ENCODE results near the gene MPG. TPM values are rescaled to one million over a fixed set of nuclear protein-coding genes. Genes with fewer than 3 reads are reported as not detected.

Gene MPG
- total RNA-seq, 1 donor from 2014 or later: 42.0 TPM

DNA sequence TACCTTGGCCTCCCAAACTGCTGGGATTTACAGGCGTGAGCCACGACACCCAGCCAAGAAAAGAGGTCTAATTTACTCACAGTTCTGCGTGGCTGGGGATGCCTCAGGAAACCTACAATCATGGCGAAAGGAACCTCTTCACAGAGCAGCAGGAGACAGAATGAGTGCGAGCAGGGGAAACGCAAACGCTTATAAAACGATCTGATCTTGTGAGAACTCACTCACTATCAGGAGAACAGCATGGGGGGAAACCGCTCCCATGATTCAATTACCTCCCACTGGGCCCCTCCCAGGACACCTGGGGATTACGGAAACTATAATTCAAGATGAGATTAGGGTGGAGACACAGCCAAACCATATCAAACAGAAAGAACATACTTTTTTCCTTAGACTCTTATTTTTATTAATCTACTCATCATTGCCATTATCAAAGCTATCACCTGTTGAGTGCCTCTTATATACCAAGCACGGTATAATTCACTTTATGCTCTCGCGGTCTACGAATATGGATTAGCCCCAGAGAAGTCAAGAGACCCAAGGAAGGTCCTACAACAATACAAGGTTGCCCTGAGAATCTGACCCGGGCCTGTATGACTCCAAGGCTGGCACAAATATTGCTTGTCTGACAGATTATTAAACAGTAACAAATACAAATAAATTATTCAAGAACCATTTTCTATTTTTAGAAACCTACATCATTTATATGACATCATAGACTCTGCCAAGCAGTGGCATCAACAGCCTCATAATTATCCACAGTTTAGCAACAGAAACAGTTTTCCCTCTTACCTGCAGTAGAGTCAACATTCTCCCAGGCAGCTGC lies 27.0 kb upstream of the MPG start:
- DNase-seq: no peak

DNA sequence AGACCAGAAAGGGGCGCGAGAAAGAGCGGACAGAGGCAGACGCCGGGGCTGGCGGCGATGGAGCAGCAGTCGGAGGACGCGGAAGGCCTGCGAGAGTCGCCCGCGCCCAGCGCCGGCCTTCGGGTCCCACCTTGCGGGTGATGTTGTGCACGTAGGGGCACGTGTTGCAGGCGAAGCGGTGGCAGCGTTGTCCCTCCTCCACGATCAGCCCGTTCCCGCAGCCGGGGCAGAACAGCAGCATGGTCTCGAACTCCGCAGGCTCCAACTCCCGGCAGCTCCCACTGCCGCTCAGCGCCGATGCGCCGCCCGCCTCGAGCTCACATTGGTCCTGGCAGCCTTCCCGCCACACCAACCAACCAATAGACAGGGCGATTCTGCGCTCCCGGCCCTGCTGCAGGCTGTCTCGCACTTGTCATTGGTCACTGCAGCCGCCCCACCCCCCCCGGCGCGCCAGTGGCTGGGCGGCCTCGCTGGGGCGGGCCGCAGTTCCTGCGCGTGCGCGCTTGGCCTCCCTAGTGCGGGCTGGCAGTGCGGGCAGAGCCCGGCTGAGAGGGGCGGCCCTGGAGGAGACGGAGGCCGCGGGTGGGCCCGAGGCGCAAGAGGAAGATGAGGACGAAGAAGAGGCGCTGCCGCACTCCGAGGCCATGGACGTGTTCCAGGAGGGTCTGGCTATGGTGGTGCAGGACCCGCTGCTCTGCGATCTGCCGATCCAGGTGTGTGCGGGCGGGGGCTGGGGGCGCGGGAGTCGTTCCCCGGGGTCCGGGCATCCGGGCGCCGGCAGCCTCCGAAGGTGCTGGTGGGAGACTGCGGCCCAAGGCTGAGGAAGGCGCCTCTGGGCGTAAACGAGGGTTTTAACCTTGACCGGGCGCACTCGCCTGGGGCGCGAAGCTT lies 24.4 kb upstream of the MPG start, which contains the start of the genes POLR3K and SNRNP25:
Gene POLR3K, minus strand, starts transcription at position 263 of the 891 bp plus-strand sequence. Its CDS starts 22 bp downstream, at position 241.
Gene SNRNP25, plus strand, starts transcription at position 483 of the 891 bp plus-strand sequence. Its CDS starts 189 bp downstream, at position 672.
- DNase-seq: peak; percentile 99

DNA sequence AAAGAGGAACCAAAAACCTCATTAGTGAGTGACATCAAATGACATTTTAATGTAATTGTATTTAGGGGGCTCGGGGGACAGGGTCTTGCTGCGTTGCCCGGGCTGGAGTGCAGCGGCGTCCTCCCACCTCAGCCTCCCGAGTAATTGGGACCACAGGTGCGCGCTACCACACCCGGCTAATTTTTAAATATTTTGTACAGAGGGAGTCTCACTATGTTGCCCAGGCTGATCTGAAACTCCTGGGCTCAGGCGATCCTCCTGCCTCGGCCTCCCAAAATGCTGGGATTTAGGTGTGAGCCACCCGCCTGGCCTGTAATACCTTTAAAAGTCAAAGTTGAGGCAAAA lies 23.8 kb upstream of the MPG start:
- no peak for DNase-seq

- no peak for DNase-seq
These were observed 22.4 kb upstream of the MPG start for GRCh38 chr16:55571-56136.

DNA sequence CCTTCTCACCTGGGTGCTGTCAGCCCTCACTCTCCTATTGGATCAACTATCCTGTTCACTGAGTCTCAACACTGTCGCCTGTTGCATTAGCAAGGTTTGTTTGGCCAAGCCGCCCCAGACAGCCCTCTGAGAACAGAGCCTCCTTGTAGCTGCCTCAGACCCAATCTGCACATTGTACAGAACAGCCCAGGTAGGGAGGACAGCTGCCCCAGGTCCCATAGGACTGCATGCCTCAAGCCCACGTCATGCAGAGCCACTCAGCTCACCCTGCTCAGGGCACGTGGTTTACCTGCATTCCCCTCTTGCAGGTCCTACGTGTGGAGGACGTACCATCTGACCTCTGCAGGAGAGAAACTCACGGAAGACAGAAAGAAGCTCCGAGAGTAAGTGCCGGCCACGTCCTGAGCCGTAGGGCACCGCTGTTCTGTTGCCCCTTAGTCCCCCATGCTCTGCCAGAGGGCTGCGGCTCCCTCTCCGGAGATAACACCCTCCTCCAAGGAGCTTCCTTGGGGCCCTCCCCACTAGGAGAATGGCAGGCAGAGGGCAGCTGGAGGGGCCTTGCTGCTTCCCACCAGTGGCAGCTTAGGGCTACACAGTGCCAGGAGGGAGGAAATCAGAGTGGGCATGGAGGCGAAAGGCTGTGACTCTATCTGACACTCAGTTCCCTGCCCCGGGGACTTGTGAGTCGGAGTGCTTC lies 21.6 kb upstream of the MPG start:
- DNase-seq: no peak

DNA sequence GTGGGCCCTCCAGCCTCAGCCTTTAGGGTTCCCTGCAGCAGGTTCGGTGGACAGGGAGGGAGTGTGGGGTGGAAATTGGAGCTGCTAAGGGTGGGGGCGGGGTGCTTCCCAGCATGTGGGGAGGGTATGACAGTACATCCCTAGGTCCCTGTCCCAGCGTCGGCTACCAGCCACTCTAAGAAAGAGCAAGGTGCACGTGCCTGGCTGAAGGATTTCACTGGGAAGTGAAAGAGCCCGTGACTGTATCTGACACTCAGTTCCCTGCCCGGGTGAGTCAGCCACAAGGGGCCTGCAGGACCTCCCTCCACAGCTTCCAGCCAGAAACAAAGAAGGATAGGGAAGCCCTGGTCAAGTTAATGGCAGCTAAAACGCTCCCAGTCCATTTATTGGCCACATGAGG lies 20.3 kb upstream of the MPG start:
- no peak for DNase-seq

DNA sequence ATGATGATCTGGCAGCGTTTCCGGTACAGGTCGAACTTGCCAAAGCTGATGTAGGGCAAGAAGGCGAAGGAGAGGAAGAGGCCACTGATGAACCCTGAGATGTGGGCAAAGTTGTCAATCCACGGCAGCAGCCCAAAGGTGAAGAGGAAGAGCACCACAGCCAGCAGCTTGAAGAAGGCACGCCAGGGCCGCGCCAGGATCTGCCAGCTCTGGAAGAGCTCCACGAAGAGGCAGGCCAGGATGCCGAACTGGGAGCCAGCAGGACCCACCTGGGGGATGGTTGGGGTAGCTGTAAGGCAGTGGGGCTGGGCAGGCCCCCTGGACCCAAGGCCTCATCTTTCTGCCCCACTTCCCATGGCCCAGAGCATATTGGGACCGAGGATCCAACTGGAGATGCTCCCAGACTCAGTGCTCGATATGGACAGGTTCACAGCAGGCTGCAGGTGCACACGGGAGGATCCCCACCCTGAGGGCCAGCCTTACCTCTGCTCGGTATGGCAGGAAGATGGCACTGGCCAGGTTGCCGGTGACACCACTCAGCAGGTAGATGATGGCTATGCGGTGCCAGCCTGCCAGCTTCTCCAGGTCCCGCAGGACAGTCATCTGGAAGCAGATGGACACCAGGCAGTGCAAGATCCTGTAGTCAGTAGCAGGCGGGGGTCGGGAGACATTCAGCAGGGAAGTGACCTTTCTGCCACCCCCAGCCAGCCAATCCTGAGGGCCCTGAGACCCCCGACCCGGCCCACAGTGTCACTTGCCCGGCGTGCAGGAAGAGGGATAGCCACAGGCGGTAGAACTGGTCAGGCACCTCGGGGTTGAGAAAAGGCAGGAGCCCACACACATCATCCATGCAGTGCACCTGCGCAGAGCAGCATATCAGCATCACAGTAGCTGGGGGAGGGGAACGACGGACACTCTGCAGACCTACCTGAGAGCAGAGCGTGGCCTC lies 19.3 kb upstream of the MPG start:
- DNase-seq: no peak

- DNase-seq: no peak
These were observed 18.5 kb upstream of the MPG start for GRCh38 chr16:59440-60059.

GRCh38 chr16:60166-60565 lies 17.9 kb upstream of the MPG start:
- no peak for DNase-seq

- no peak for DNase-seq
These were observed 16.8 kb upstream of the MPG start for GRCh38 chr16:60929-61878.

DNA sequence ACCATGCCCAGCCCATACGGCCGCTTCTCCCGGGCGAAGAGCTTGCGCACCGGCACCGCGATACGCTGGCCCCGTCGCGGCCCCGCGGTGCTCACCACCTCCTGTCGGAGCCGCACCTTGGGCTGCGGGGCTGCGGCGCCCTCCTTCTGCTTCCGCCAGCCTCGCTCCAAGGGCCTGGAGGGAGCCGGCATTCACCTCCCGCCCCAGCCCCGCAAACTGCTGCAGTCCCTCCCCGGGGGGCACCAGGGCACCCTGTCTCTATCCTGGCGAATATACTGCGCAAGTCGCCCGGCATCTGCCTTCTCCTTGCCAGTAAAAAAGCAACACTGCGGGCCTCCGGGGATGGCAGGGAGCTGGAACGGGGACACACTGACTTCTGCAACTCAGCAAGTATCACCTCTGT lies 16.1 kb upstream of the MPG start:
- DNase-seq: no peak

DNA sequence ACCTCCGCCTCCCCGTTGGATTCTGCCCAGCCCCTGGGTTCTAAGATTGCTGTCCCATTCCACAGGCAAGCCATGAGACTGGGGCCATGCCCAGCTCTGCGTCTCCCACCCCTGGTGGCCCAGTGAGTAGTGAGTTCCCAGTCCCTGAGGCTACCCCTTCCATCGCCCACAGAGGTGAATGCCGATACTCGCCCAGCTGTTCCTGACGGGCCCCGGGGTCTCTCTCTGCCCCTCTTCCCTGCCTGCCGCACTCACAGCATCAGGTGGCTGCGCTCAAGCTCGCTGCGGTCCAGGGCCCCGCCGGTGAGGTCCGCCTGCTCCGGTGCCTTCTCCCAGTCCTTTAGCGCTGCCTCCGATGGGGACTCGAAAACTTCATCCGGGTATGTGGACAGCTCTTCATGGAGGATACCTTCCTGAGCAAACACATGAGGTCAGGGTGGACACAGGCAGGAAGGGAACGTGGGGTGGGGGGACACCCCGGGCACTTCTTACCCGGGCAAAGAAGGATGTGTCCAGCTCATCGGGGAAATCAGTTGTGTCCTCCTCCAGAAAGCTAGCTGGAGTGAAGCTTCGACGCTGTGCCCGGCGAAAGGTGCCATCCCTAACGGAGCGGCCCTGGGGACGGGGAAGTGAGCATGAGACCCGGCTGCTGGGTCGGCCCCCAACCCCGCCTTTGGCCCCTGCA lies 15.6 kb upstream of the MPG start:
- DNase-seq: no peak

DNA sequence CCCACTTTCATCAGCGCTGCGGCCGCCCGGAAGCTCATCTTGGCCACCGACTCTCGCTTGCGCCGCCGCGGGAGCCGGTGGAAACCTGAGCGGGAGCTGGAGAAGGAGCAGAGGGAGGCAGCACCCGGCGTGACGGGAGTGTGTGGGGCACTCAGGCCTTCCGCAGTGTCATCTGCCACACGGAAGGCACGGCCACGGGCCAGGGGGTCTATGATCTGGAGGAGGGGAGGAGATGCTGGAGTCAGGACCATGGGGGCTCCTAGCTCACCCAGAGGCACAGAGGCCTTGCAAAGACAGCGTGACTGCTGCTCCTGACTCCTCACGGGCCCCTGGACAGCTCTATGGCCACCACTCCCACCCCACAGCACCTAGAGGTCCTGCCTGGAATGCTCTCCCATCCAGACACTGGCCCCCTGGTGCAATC lies 15.0 kb upstream of the MPG start:
- DNase-seq: no peak

GRCh38 chr16:63466-63865 lies 14.6 kb upstream of the MPG start:
- no peak for DNase-seq

DNA sequence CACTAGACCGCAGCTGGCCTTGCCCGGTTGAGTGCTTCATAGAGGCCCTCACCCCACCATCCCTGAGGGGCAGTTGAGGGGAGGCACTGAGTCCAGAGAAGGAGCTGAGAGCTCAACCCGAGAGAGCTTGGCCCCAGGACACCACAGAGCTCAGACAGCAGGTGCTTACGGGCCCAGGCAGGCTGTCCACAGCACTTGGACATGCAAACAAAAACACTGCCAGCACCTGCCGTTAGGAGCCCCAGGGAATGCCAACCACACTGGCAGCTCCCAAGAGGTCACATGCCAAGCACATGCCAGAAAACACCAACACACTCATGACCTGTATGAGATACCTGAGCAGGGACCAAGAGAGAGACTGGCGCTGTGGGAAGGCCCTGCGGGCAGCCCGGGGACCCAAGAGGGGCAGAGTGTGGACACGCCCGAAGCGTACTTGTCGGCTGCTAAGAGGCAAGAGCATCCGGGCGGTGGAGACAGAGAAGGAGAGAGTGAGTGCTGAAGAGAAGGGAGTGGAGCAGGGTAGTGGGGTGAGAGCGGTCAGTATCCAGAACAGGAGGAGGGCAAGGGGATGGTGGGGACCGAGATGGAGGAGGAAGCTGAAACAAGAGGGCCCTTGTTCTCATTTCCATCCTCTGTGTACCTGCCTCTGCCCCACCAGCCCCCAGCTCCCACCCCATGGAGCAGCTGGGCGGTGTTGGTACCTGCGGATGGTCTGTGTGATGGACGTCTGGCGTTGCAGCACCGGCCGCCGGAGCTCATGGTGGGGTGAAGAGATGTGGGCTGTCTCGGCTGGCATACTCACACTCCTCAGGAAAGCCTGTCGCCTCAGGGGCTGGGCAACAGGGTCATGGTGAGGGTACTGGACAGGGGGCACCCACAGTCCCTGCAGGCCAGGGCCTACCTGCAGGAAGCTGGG lies 13.8 kb upstream of the MPG start:
- no peak for DNase-seq

DNA sequence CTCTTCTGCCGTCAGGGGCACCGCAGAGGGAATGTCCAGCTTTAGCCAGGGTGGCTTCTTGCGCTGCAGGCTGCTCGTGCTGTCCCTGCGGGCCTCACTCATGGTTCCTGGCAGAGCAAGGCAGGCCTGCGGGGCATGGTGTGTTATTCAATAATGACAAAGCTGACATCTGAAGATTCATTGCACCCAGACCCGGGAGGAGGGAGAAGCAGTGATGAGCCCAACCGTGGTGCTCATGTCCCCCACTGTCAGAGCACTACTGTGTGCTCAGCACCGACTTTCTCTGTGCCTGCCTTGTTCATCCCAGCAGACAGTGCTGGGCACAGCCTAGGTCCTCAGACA lies 13.1 kb upstream of the MPG start:
- DNase-seq: no peak

GRCh38 chr16:65745-66144 lies 12.3 kb upstream of the MPG start:
- DNase-seq: peak; percentile 86

All from tongue (tissue), 2 donors.